ENCODE results near the gene ARHGAP33.

DNA sequence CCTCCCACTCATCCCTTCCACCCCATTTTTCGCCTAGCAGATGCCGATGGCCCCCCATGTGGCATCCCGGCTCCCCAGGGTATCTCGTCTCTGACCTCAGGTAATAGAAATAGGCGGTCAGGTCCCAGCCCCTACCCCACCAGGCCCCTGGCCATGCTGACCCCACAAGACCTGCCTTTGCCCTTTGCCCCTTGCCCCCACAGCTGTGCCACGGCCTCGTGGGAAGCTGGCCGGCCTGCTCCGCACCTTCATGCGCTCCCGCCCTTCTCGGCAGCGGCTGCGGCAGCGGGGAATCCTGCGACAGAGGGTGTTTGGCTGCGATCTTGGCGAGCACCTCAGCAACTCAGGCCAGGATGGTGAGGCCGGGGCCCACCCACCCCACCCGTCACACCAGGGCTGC, 5.4 kb downstream of the ARHGAP33 start:
- TF ChIP-seq POLR2A (IDR thresholded peaks at IDR 0.05; ENCODE audit: low read depth) (no peak), POLR2AphosphoS5 (IDR thresholded peaks at IDR 0.05) (no peak), EP300 (IDR thresholded peaks at IDR 0.05) (no peak)
- TF ChIP-seq, protein P1, sequence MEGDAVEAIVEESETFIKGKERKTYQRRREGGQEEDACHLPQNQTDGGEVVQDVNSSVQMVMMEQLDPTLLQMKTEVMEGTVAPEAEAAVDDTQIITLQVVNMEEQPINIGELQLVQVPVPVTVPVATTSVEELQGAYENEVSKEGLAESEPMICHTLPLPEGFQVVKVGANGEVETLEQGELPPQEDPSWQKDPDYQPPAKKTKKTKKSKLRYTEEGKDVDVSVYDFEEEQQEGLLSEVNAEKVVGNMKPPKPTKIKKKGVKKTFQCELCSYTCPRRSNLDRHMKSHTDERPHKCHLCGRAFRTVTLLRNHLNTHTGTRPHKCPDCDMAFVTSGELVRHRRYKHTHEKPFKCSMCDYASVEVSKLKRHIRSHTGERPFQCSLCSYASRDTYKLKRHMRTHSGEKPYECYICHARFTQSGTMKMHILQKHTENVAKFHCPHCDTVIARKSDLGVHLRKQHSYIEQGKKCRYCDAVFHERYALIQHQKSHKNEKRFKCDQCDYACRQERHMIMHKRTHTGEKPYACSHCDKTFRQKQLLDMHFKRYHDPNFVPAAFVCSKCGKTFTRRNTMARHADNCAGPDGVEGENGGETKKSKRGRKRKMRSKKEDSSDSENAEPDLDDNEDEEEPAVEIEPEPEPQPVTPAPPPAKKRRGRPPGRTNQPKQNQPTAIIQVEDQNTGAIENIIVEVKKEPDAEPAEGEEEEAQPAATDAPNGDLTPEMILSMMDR (IDR thresholded peaks at IDR 0.05): no peak

Data from esophagus muscularis mucosa (tissue), 4 donors.